Esophagus muscularis mucosa (tissue), 4 donors: Measurements from ENCODE around the gene PTPRS. TPM values are rescaled to one million over a fixed set of nuclear protein-coding genes. Genes with fewer than 3 reads are reported as not detected.
"Not testable (repeated sequence)": the region's sequence is repeated elsewhere in the genome, so short reads cannot be mapped to it uniquely, and the experiment has no call there.

Experiments used
- DNase-seq: peaks from one replicate; pipeline ENCODE4 v3.0.0-alpha.2; 2017; ENCODE audit errors: extremely low spot score
- H3K27ac ChIP-seq, 4 donors: fragments of 200-600 bp; sonication (generic); replicated peaks in 1 of 4; 1 replicate in 3 of 4; 2 replicates in 1 of 4; pipeline ENCODE4 v1.5.1; 2016 to 2019; ENCODE audit warnings: mild to moderate bottlenecking in 1 of 4
- H3K27me3 ChIP-seq, 4 donors: fragments of 200-600 bp; sonication (generic); one replicate each; pipeline versions ENCODE4 v1.5.1 to v1.6.0; 2016 to 2019
- H3K36me3 ChIP-seq, 4 donors: fragments of 200-600 bp; sonication (generic); one replicate each; pipeline ENCODE4 v1.5.1; 2016 to 2019
- H3K4me1 ChIP-seq, 4 donors: fragments of 200-600 bp; sonication (generic); one replicate each; pipeline ENCODE4 v1.5.1; 2016 to 2019
- H3K4me3 ChIP-seq, 4 donors: fragments of 200-600 bp; sonication (generic); 1 replicate in 2 of 4; 2 replicates in 2 of 4; pipeline ENCODE4 v1.5.1; 2016 to 2019; ENCODE audit warnings: mild to moderate bottlenecking in 4 of 4, moderate library complexity in 1 of 4
- H3K9me3 ChIP-seq, 4 donors: fragments of 200-600 bp; sonication (generic); 1 replicate in 3 of 4; 2 replicates in 1 of 4; pipeline ENCODE4 v1.5.1; 2016 to 2019
- CTCF ChIP-seq, 3 experiments: fragments of 200-600 bp in 2 of 3; fragments of 450-650 bp in 1 of 3; sonication (generic) in 2 of 3; IDR thresholded peaks; one replicate each; pipeline ENCODE4 v1.5.1; 2017 to 2019; ENCODE audit warnings: antibody characterized with exemption in 3 of 3, mild to moderate bottlenecking in 2 of 3, moderate library complexity in 1 of 3
- EP300 ChIP-seq: sonication (generic); formaldehyde crosslinking; IDR thresholded peaks from one replicate; pipeline ENCODE4 v1.6.1; 2017; ENCODE audit warnings: antibody characterized with exemption
- POLR2A ChIP-seq: fragments of 450-650 bp; IDR thresholded peaks from one replicate; pipeline ENCODE4 v1.6.1; 2017; ENCODE audit warnings: antibody characterized with exemption, moderate library complexity, mild to moderate bottlenecking, low read depth
- POLR2AphosphoS5 ChIP-seq, 2 donors: sonication (generic); formaldehyde crosslinking; IDR thresholded peaks; one replicate each; pipeline ENCODE4 v1.6.1; 2017; ENCODE audit warnings: antibody characterized with exemption in 2 of 2
- WGBS: methylation state at CpG from one replicate; pipeline ENCODE4 v1.1.5; 2018; 5-methylcytosine and 5-hydroxymethylcytosine counted together
- intact Hi-C: fragments of 100-400 bp; cut with DNase I; formaldehyde crosslinking; loops from one replicate; pipeline ENCODE4 v1.15.1; 2023
- total RNA-seq, 4 donors: library from RNA; depleted of rRNA; stranded (reverse); fragments of >200 nt; gene quantifications; one replicate each; pipeline versions ENCODE4 v1.1.0 to v1.2.1, GENCODE V29; 2016

PTPRS gene
- total RNA-seq, 4 donors from 2014 or later: 140 to 311 (median 224) TPM

- Histone ChIP-seq H3K4me3 (no peak overlapping the region), H3K27me3 (peaks cover 0 to 7% (median 0%) of the 10 kb centered on the region in 4 donors), H3K27ac (no peak overlapping the region), H3K4me1 (no peaks in the 10 kb centered on the region), H3K36me3 (no peaks in the 10 kb centered on the region), H3K9me3 (peaks cover 0 to 8% (median 6%) of the 10 kb centered on the region in 4 donors)
- 88% methylated on average over 11 of the region's 11 CpGs for WGBS
- intact Hi-C loops: no loop called here
- no peak for DNase-seq
- TF ChIP-seq POLR2A: no peak
- TF ChIP-seq CTCF (IDR thresholded peaks at IDR 0.05): no peak
- no peak for TF ChIP-seq EP300
- no peak for TF ChIP-seq POLR2AphosphoS5 (IDR thresholded peaks at IDR 0.05)
Measured at GRCh38 chr19:5329141-5329540, 11.5 kb downstream of the PTPRS start.

- intact Hi-C loops, H3K9me3 ChIP-seq, H3K36me3 ChIP-seq, H3K4me3 ChIP-seq, H3K27ac ChIP-seq, DNase-seq, H3K27me3 ChIP-seq, H3K4me1 ChIP-seq: not testable (repeated sequence)
- no CpG with 5 or more reads among the region's 8 CpGs for WGBS
Measured at GRCh38 chr19:5328407-5328806, 12.2 kb downstream of the PTPRS start.

GRCh38 chr19:5326986-5327623 lies 13.5 kb downstream of the PTPRS start:
- H3K27ac ChIP-seq: no peak overlapping the region
- no peak overlapping the region for H3K4me3 ChIP-seq
- no peak for TF ChIP-seq CTCF (IDR thresholded peaks at IDR 0.05)
- TF ChIP-seq EP300: no peak
- no peak for TF ChIP-seq POLR2A
- TF ChIP-seq POLR2AphosphoS5 (IDR thresholded peaks at IDR 0.05): no peak
- no peaks in the 10 kb centered on the region for H3K36me3 ChIP-seq
- H3K9me3 ChIP-seq: peaks cover 0 to 8% (median 6%) of the 10 kb centered on the region in 4 donors
- 83% methylated on average over 13 of the region's 18 CpGs for WGBS
- DNase-seq: no peak
- peaks cover 0 to 11% (median 0%) of the 10 kb centered on the region in 4 donors for H3K27me3 ChIP-seq
- intact Hi-C loops: no loop called here
- H3K4me1 ChIP-seq: peaks cover 0 to 4% (median 2%) of the 10 kb centered on the region in 4 donors

GRCh38 chr19:5326545-5326944 lies 14.1 kb downstream of the PTPRS start:
- 63% methylated on average over 9 of the region's 9 CpGs for WGBS
- TF ChIP-seq POLR2A (no peak), POLR2AphosphoS5 (IDR thresholded peaks at IDR 0.05) (no peak), EP300 (no peak), CTCF (IDR thresholded peaks at IDR 0.05) (no peak)
- Histone ChIP-seq H3K27me3 (peaks cover 0 to 16% (median 0%) of the 10 kb centered on the region in 4 donors), H3K36me3 (no peaks in the 10 kb centered on the region), H3K9me3 (peaks cover 0 to 8% (median 6%) of the 10 kb centered on the region in 4 donors), H3K4me3 (no peak overlapping the region), H3K4me1 (peaks cover 0 to 7% (median 3%) of the 10 kb centered on the region in 4 donors), H3K27ac (no peak overlapping the region)
- DNase-seq: no peak
- intact Hi-C loops: no loop called here

- Histone ChIP-seq H3K36me3 (no peaks in the 10 kb centered on the region), H3K4me1 (peaks cover 0 to 7% (median 3%) of the 10 kb centered on the region in 4 donors), H3K27ac (no peak overlapping the region), H3K27me3 (peaks cover 0 to 21% (median 0%) of the 10 kb centered on the region in 4 donors), H3K9me3 (peaks cover 0 to 8% (median 6%) of the 10 kb centered on the region in 4 donors), H3K4me3 (no peak overlapping the region)
- 94% methylated on average over 3 of the region's 3 CpGs for WGBS
- TF ChIP-seq POLR2A: no peak
- TF ChIP-seq EP300: no peak
- TF ChIP-seq CTCF (IDR thresholded peaks at IDR 0.05): no peak
- no peak for TF ChIP-seq POLR2AphosphoS5 (IDR thresholded peaks at IDR 0.05)
- no peak for DNase-seq
- intact Hi-C loops: no loop called here
Measured at GRCh38 chr19:5324947-5325346, 15.7 kb downstream of the PTPRS start.
